8988T (cell line): ENCODE results near the gene PRRC2C.
"Not testable (repeated sequence)": the region's sequence is repeated elsewhere in the genome, so short reads cannot be mapped to it uniquely, and the experiment has no call there.

Source experiments
- DNase-seq: peaks from one replicate; pipeline ENCODE4 v3.0.0; 2011

PRRC2C gene

GRCh38 chr1:171485375-171486047 is at the start of gene PRRC2C:
Gene PRRC2C (plus strand): TSS chr1:171485530. CDS start chr1:171512089, 26,559 bp downstream.
- DNase-seq: peak; percentile 48

- peak; percentile 14 for DNase-seq
Measured at GRCh38 chr1:171438441-171438840, 46.9 kb upstream of the PRRC2C start.

- not testable (repeated sequence) for DNase-seq
Measured at GRCh38 chr1:171440201-171440600, 45.1 kb upstream of the PRRC2C start.

GRCh38 chr1:171441278-171441895 is 43.9 kb upstream of the PRRC2C start:
- not testable (repeated sequence) for DNase-seq

- DNase-seq: no peak
Measured at GRCh38 chr1:171446386-171446785, 38.9 kb upstream of the PRRC2C start.

GRCh38 chr1:171455967-171456366 is 29.4 kb upstream of the PRRC2C start:
- no peak for DNase-seq

- DNase-seq: no peak
Measured at GRCh38 chr1:171457412-171457811, 27.9 kb upstream of the PRRC2C start.

GRCh38 chr1:171460018-171460620 is 25.2 kb upstream of the PRRC2C start:
- no peak for DNase-seq

- no peak for DNase-seq
Measured at GRCh38 chr1:171467626-171468025, 17.7 kb upstream of the PRRC2C start.

- DNase-seq: no peak
Measured at GRCh38 chr1:171468120-171468750, 17.1 kb upstream of the PRRC2C start.

- DNase-seq: no peak
Measured at GRCh38 chr1:171470726-171471125, 14.6 kb upstream of the PRRC2C start.

GRCh38 chr1:171472183-171472647 is 13.1 kb upstream of the PRRC2C start:
- DNase-seq: no peak

GRCh38 chr1:171476829-171477228 is 8.5 kb upstream of the PRRC2C start:
- no peak for DNase-seq

- DNase-seq: no peak
Measured at GRCh38 chr1:171477804-171478203, 7.5 kb upstream of the PRRC2C start.

- DNase-seq: no peak
Measured at GRCh38 chr1:171480035-171480434, 5.3 kb upstream of the PRRC2C start.

GRCh38 chr1:171484760-171485374 is 463 bp upstream of the PRRC2C start:
- no peak for DNase-seq

- no peak for DNase-seq
Measured at GRCh38 chr1:171486048-171486519, 754 bp downstream of the PRRC2C start.

GRCh38 chr1:171487038-171487437 is 1.7 kb downstream of the PRRC2C start:
- DNase-seq: no peak

- DNase-seq: no peak
Measured at GRCh38 chr1:171488190-171488929, 3.0 kb downstream of the PRRC2C start.

- no peak for DNase-seq
Measured at GRCh38 chr1:171494076-171494475, 8.7 kb downstream of the PRRC2C start.

GRCh38 chr1:171495444-171495843 is 10.1 kb downstream of the PRRC2C start:
- DNase-seq: no peak

GRCh38 chr1:171500304-171500703 is 15.0 kb downstream of the PRRC2C start:
- no peak for DNase-seq
